Islet precursor cell (in vitro differentiated cells): Measurements from ENCODE around the gene S100A8.
A peak's percentile ranks its signal among the peaks of the same experiment; 100 is the strongest.

Experiments used
- DNase-seq: peaks from one replicate; pipeline ENCODE4 v3.0.0-alpha.2; 2018

Gene S100A8

GRCh38 chr1:153390938-153391710, at the start of gene S100A8:
TSS of gene S100A8 (minus strand) at chr1:153391073. CDS start at chr1:153390535, 538 bp downstream.
- DNase-seq: peak; percentile 22

- DNase-seq: peak; percentile 38
Measured at GRCh38 chr1:153439273-153439672, 48.4 kb upstream of the S100A8 start.

GRCh38 chr1:153438599-153438998, 47.7 kb upstream of the S100A8 start:
- DNase-seq: peak; percentile 25

DNA sequence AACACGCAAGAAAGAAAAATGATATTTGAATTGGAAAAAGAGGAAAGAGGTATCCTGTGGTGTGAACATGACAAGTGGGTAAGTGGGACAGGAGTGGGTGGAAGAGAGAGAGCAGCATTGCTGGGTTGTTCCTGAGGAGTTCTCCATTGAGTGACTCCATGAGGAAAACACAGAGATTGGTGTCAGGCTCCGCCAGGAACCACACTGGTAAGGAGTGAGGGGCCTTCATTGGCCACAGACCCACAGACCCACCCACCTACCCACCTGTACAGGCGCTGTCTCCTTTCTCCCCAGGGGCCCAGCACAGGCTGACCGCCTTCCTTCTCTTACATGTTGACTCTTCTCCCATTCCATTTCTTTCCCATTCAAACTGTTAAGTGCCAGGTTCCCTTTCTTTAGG, 46.4 kb upstream of the S100A8 start:
- DNase-seq: no peak

GRCh38 chr1:153434746-153435455, 44.0 kb upstream of the S100A8 start:
- no peak for DNase-seq

GRCh38 chr1:153432874-153433681, 42.2 kb upstream of the S100A8 start:
- DNase-seq: peak; percentile 54

GRCh38 chr1:153431928-153432327, 41.1 kb upstream of the S100A8 start:
- DNase-seq: peak; percentile 28

DNA sequence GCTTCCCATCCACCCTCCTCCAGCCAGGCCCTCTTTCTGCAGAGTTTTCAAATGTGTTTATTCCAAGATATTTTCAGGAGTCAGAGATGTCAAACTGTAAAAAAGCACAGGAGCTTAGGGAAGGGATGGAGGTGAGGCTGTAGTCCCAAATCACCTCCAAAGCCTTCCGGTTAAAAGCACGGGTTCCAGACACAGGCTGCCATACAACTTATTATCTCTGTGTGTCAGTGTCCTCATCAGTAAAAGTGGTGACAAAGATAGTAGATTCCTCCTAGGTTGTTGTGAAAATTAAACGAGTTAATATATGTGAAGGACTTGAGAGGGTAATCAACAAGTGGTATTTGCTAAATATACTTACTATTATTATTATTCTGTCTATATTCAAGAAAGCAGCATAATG, 40.6 kb upstream of the S100A8 start:
- DNase-seq: no peak

- no peak for DNase-seq
Measured at GRCh38 chr1:153431002-153431401, 40.1 kb upstream of the S100A8 start.

DNA sequence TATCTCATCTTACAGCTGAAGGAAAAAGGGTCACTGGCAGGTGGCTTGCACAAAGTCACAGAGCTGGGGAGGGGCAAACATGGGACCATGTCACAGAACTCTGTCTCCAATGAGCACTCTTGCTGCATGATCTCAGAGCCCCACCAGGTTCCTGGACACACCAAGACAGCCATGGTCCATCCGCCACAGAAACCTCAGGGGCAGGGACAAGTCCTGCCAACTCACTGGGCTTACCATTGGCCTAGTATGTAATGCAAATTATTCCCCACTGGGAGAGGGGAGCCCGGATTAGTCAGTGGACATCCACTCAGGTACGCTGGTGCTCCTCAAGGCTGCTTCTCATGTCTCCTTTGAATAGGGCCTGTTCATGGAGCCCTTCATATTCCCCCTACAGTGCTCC, 39.7 kb upstream of the S100A8 start:
- no peak for DNase-seq

DNA sequence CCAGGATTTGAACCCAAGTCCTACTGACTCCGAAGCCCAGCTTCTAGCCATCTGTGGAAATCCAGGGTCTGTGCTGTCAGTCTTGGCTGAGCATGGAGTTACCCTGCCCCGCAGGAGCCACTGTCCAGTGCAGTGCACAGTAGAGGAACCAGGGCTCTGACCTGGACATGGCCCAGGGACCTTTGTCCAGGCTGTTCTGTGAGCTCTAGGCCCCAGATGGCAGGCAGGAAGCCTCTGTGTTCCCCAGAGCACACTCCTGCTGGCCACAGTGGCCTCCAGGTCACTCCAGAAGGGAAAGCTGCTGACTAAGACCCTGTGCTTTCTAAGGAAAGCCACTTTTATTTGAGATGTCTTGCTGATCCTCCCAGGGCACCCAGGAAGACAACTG, 39.3 kb upstream of the S100A8 start:
- no peak for DNase-seq

DNA sequence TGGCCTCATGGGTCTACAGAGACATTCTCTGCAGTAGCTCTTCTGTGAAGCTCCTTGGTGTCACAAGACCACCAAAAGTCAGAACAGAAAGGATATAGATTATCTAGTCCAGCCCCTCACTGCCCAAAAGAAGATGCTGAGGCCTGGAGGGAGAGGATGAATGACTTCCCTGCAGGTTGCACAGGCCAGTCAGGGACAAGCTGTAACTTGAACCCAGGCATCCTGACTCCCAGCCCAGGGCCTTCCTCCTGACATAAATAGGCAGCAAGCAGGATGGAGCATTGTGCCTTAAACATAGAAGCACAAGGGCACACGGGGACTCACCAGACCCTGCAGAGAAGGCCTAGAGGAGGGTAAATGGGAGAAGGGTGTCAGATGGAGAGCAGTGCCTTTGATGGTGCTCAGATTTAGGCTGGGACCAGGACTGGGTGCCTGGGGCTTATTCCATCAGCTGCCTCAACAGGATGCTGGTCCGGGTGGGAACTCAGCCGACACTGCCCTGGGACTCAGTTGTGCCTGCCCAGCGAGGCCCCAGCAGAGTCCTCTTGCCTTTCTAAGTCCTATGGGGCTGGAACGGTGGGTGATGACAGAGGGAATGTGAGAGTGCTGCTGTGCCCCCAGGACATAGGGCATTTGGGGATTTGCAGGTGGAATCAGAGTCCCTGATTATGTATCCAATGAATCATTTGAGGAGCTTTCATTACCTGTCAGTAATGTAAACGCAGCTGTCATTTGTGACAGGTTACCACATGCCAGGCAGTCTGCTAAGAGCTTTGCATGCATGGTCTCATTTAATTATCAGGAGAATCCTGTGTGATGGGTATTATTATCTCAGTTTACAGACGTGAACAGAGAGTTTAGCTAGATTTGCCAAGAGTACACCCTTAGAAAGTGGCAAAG, 38.6 kb upstream of the S100A8 start:
- DNase-seq: no peak

- DNase-seq: peak; percentile 45
Measured at GRCh38 chr1:153428791-153429190, 37.9 kb upstream of the S100A8 start.

- DNase-seq: peak; percentile 37
Measured at GRCh38 chr1:153428073-153428638, 37.3 kb upstream of the S100A8 start.

GRCh38 chr1:153426809-153427208, 35.9 kb upstream of the S100A8 start:
- DNase-seq: peak; percentile 26

- DNase-seq: peak; percentile 74
Measured at GRCh38 chr1:153422450-153423068, 31.7 kb upstream of the S100A8 start.

DNA sequence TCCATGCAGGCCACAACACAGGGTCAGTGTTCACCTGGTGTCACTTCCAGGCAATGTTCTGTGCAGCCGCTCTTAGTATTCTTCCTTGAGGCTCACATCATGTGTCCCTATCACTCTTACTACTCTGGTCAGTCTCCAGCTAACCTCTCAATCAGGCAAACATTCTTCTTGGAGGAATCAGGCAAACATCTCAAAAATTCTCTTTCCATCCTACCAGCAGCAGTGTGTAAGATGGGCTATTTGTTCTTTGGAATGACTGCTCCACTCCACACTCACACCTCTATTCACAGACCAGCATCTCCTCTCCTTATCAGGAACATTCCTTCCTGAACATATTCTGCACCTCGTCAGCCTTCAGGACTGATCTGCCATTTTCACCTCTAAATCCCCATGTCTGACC, 29.4 kb upstream of the S100A8 start:
- peak; percentile 10 for DNase-seq

DNA sequence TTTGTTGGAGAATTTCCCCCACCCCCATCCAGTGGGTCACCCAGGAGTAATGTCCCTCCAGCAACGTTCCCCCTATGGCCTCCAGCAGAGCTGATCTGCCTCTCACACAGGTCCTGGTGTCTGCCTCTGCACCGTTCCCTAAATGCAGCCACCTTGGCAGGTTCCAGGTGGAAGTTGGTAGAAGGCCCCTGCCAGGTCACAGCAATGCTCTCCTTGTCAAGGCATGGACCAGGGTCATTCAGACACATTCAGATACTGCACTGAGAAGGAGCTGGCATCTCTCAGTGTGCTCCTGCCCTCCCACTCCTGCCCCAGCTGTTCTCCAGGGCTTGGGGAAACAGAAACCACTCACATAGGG, 28.5 kb upstream of the S100A8 start:
- DNase-seq: peak; percentile 32

- peak; percentile 28 for DNase-seq
Measured at GRCh38 chr1:153418758-153419435, 28.0 kb upstream of the S100A8 start.

GRCh38 chr1:153417136-153417888, 26.4 kb upstream of the S100A8 start:
- peak; percentile 32 for DNase-seq
